Osteoblast (primary cell): Measurements from ENCODE around the gene ZNF791. TPM values are rescaled to one million over a fixed set of nuclear protein-coding genes. Genes with fewer than 3 reads are reported as not detected.

Source experiments
- DNase-seq: peaks from one replicate; pipeline ENCODE4 v3.0.0; 2011; ENCODE audit warnings: low spot score, mixed read lengths; ENCODE audit not compliant: insufficient read length; ENCODE audit errors: missing footprints
- H2AFZ ChIP-seq: 2 replicates; pipeline ENCODE4 v1.6.0; 2011; ENCODE audit warnings: mild to moderate bottlenecking, low read length
- H3K27ac ChIP-seq: 2 replicates; pipeline ENCODE4 v1.5.1; 2011; ENCODE audit warnings: mild to moderate bottlenecking, low read depth, low read length, moderate library complexity
- H3K27me3 ChIP-seq: 2 replicates; pipeline ENCODE4 v1.6.0; 2012; ENCODE audit warnings: mild to moderate bottlenecking, control low read depth, inconsistent platforms, low read length, moderate library complexity; ENCODE audit not compliant: insufficient read depth
- H3K36me3 ChIP-seq: 2 replicates; pipeline ENCODE4 v1.5.1; 2011; ENCODE audit warnings: mild to moderate bottlenecking, low read length, control low read depth, moderate library complexity; ENCODE audit not compliant: insufficient read depth
- H3K4me1 ChIP-seq: 2 replicates; pipeline ENCODE4 v1.5.1; 2011; ENCODE audit warnings: mild to moderate bottlenecking, low read length, control low read depth, moderate library complexity; ENCODE audit not compliant: insufficient read depth
- H3K4me2 ChIP-seq: 2 replicates; pipeline ENCODE4 v1.6.0; 2011; ENCODE audit warnings: mild to moderate bottlenecking, low read length; ENCODE audit not compliant: insufficient read depth
- H3K4me3 ChIP-seq: fragments of 200-600 bp; sonication (generic); 3 replicates; pipeline ENCODE4 v1.5.1; 2012; ENCODE audit warnings: mild to moderate bottlenecking, low read length, inconsistent platforms; ENCODE audit not compliant: insufficient read depth
- H3K79me2 ChIP-seq: 2 replicates; pipeline ENCODE4 v1.6.0; 2012; ENCODE audit warnings: mild to moderate bottlenecking, low read length, control low read depth, inconsistent platforms; ENCODE audit not compliant: insufficient read depth
- H3K9me3 ChIP-seq: 2 replicates; pipeline ENCODE4 v1.5.1; 2011; ENCODE audit warnings: low read depth, low read length, control low read depth
- H4K20me1 ChIP-seq: 2 replicates; pipeline ENCODE4 v1.6.0; 2012; ENCODE audit warnings: mild to moderate bottlenecking, low read length, control low read depth; ENCODE audit not compliant: insufficient read depth
- total RNA-seq: library from RNA; depleted of rRNA; stranded (reverse); fragments of >200 nt; gene quantifications from 2 replicates; pipeline ENCODE4 v1.2.3, GENCODE V29; 2012
- TF ChIP-seq, protein P1 (sequence below): IDR thresholded peaks from 2 replicates; pipeline ENCODE4 v1.5.1; 2011; ENCODE audit warnings: mild to moderate bottlenecking, low read depth, low read length, moderate library complexity; ENCODE audit errors: extremely low read depth

The ZNF791 gene
- total RNA-seq, 1 donor: 16.6 TPM

DNA sequence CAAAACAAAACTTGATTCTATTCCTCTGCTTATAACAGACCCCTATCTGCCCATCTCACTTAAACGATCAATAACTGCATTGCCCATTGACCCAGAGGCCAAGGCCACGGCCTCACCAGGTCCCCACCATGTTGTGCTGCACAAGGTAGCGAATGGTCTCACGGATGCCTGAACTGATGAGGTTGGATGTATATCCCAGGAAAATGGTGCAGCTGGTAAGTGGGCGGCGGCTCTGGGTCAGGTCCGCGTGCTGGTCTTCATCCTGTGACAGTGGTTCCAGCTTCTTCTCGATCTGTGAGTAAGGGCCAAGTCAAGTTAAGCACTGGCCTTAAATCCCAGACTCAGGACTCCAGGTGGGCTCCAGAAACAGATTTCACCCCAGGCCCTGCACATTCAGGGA lies 69.3 kb downstream of the ZNF791 start:
- no peak overlapping the region for H3K4me2 ChIP-seq
- H3K4me3 ChIP-seq: no peak overlapping the region
- peak; percentile 49 for DNase-seq
- TF ChIP-seq, protein P1, sequence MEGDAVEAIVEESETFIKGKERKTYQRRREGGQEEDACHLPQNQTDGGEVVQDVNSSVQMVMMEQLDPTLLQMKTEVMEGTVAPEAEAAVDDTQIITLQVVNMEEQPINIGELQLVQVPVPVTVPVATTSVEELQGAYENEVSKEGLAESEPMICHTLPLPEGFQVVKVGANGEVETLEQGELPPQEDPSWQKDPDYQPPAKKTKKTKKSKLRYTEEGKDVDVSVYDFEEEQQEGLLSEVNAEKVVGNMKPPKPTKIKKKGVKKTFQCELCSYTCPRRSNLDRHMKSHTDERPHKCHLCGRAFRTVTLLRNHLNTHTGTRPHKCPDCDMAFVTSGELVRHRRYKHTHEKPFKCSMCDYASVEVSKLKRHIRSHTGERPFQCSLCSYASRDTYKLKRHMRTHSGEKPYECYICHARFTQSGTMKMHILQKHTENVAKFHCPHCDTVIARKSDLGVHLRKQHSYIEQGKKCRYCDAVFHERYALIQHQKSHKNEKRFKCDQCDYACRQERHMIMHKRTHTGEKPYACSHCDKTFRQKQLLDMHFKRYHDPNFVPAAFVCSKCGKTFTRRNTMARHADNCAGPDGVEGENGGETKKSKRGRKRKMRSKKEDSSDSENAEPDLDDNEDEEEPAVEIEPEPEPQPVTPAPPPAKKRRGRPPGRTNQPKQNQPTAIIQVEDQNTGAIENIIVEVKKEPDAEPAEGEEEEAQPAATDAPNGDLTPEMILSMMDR: no peak
- H3K27me3 ChIP-seq: no peaks in the 10 kb centered on the region
- no peak overlapping the region for H3K27ac ChIP-seq
- peaks cover 22% of the 10 kb centered on the region for H4K20me1 ChIP-seq
- no peaks in the 10 kb centered on the region for H3K9me3 ChIP-seq
- no peaks in the 10 kb centered on the region for H3K4me1 ChIP-seq
- H3K36me3 ChIP-seq: peaks cover 40% of the 10 kb centered on the region
- H2AFZ ChIP-seq: no peak overlapping the region
- H3K79me2 ChIP-seq: peaks cover 18% of the 10 kb centered on the region

- H4K20me1 ChIP-seq: peaks cover 14% of the 10 kb centered on the region
- H3K36me3 ChIP-seq: peaks cover 27% of the 10 kb centered on the region
- no peaks in the 10 kb centered on the region for H3K9me3 ChIP-seq
- DNase-seq: peak; percentile 99
- H3K27ac ChIP-seq: peak within 1 kb of the TSS; percentile 90
- peak within 1 kb of the TSS; percentile 84 for H2AFZ ChIP-seq
- H3K4me1 ChIP-seq: no peaks in the 10 kb centered on the region
- TF ChIP-seq, protein P1: no peak
- peaks cover 12% of the 10 kb centered on the region for H3K79me2 ChIP-seq
- H3K4me2 ChIP-seq: peak within 1 kb of the TSS; percentile 90
- H3K4me3 ChIP-seq: peak within 1 kb of the TSS; percentile 86
- H3K27me3 ChIP-seq: no peaks in the 10 kb centered on the region
Measured at GRCh38 chr19:12681074-12681987, 70.6 kb downstream of the ZNF791 start, which contains the start of gene DHPS. Gene DHPS (minus strand): TSS chr19:12681880. CDS start chr19:12681766, 114 bp downstream.

Other genes with a start within 250 kb of the ZNF791 start
- 3.5 and 4.0 TPM in 2 replicates for gene ZNF442, start 245.2 kb upstream of the ZNF791 start, total RNA-seq
- gene ZNF799, start 209.6 kb upstream of the ZNF791 start, total RNA-seq: 3.2 and 3.3 TPM in 2 replicates
- gene ZNF443, start 169.9 kb upstream of the ZNF791 start, total RNA-seq: 2.5 and 2.7 TPM in 2 replicates
- 5.0 and 5.1 TPM in 2 replicates for gene ZNF709, start 126.1 kb upstream of the ZNF791 start, total RNA-seq
- gene ZNF564, start 59.4 kb upstream of the ZNF791 start, total RNA-seq: 7.4 and 9.0 TPM in 2 replicates
- gene ZNF490, start 107 bp upstream of the ZNF791 start, total RNA-seq: 8.7 and 10.6 TPM in 2 replicates
- 35.8 and 43.0 TPM in 2 replicates for gene MAN2B1, start 55.8 kb downstream of the ZNF791 start, total RNA-seq
- 5.0 and 8.0 TPM in 2 replicates for gene WDR83, start 55.9 kb downstream of the ZNF791 start, total RNA-seq
- gene DHPS, start 71.0 kb downstream of the ZNF791 start, total RNA-seq: 50.4 and 52.5 TPM in 2 replicates
- gene GNG14, start 77.1 kb downstream of the ZNF791 start, total RNA-seq: not detected in 2 replicates
- gene FBXW9, start 85.7 kb downstream of the ZNF791 start, total RNA-seq: 17.1 and 18.5 TPM in 2 replicates
- gene TNPO2, start 113.0 kb downstream of the ZNF791 start, total RNA-seq: 36.6 and 39.8 TPM in 2 replicates
- gene TRIR, start 123.8 kb downstream of the ZNF791 start, total RNA-seq: 123 and 136 TPM in 2 replicates
- 99.5 and 104 TPM in 2 replicates for gene GET3, start 126.6 kb downstream of the ZNF791 start, total RNA-seq
- not detected in 2 replicates for gene BEST2, start 140.9 kb downstream of the ZNF791 start, total RNA-seq
- gene HOOK2, start 164.6 kb downstream of the ZNF791 start, total RNA-seq: 16.8 and 21.7 TPM in 2 replicates
- 85.5 and 93.0 TPM in 2 replicates for gene JUNB, start 180.6 kb downstream of the ZNF791 start, total RNA-seq
- 155 and 156 TPM in 2 replicates for gene PRDX2, start 190.9 kb downstream of the ZNF791 start, total RNA-seq
- 0.29 TPM in 1 of 2 replicates, not detected in the other for gene THSD8, start 191.1 kb downstream of the ZNF791 start, total RNA-seq
- 7.6 and 8.3 TPM in 2 replicates for gene RNASEH2A, start 195.7 kb downstream of the ZNF791 start, total RNA-seq
- gene RTBDN, start 223.7 kb downstream of the ZNF791 start, total RNA-seq: not detected in 2 replicates
- 0.29 and 0.72 TPM in 2 replicates for gene MAST1, start 227.6 kb downstream of the ZNF791 start, total RNA-seq